ENCODE data around the gene GMDS.

The GMDS gene

GRCh38 chr6:2086326-2086965 is 159.0 kb downstream of the GMDS start:
- DNase-seq, result no peak

DNA sequence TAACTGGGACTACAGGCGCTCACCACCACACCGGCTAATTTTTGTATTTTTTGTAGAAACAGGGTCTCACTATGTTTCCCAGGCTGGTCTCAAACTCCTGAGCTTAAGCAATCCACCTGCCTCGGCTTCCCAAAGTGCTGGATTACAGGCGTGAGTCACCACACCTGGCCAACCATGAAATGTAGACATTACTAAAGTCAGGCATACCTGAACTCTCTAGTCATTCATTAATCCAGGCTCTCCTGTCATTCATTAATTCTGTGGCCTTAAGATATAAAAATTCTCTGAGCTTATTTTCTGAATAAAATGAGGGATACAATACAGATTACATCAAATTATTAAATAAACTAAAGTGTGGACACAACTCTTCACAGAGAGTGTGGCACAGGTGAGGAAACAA is 159.7 kb downstream of the GMDS start:
- no peak for DNase-seq

GRCh38 chr6:2081155-2082138 is 164.0 kb downstream of the GMDS start:
- DNase-seq, result no peak

DNA sequence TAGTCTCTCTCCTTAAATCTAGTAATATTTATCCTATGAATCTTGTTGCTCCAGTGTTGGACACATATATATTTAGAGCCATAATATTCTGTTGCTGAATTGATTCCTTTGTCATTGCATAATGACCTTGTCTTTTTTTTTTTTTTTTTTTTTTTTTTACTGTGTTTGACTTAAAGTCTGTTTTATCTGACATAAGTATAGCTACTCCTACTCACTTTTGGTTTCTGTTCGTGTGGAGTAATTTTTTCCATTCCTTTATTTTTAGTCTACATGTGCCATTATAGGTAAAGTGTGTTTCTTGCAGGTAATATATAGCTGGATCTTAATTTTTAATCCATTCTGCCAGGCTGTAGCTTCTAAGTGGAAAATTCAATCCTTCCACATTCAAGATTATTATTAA is 166.5 kb downstream of the GMDS start:
- DNase-seq, result no peak

DNA sequence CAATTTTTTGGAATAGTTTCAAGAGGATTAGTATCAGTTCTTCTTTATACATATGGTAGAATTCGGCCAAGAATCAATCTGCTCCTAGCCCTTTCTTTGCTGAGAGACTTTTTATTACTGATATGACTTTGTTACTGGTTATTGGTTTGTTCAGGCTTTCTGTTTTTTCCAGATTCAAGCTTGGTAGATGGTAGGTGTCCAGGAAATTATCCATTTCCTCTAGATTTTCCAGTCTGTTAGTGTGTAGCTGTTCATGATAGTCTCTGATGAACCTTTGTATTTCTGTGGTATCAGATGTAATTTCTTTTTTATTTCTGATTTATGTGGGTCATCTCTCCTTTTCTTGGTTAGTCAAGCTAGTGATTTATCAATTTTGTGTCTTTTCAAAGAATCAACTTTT is 167.6 kb downstream of the GMDS start:
- no peak for DNase-seq

- DNase-seq, result no peak
Observed at GRCh38 chr6:2073476-2073875, 171.9 kb downstream of the GMDS start.

- DNase-seq, result no peak
Observed at GRCh38 chr6:2072453-2072852, 173.0 kb downstream of the GMDS start.

GRCh38 chr6:2063547-2063946 is 181.9 kb downstream of the GMDS start:
- no peak for DNase-seq

GRCh38 chr6:2061880-2062279 is 183.5 kb downstream of the GMDS start:
- DNase-seq, result no peak

GRCh38 chr6:2055911-2056310 is 189.5 kb downstream of the GMDS start:
- no peak for DNase-seq

- no peak for DNase-seq
Observed at GRCh38 chr6:2055143-2055542, 190.3 kb downstream of the GMDS start.

GRCh38 chr6:2054516-2055067 is 190.8 kb downstream of the GMDS start:
- no peak for DNase-seq

GRCh38 chr6:2053691-2054090 is 191.7 kb downstream of the GMDS start:
- no peak for DNase-seq

DNA sequence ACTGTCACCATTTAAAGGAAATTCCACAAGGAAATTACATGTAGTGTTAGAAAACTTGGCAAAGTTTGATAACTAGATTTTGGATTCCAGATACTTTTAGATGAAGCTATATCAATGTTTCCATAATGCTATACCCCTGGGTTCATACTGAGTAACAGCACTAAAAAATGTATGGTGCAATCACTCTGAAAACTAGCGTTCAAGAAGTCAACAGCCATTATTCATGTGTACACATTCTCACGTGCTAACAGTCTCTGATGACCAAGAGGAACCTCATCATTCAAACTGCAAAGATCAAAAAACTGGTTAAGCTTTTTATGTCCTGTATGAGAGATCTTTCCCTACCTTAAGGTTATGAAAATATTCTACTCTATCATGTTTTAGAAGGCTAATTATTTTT is 197.6 kb downstream of the GMDS start:
- DNase-seq, result no peak

- DNase-seq, result no peak
Observed at GRCh38 chr6:2044192-2044591, 201.2 kb downstream of the GMDS start.

- DNase-seq, result no peak
Observed at GRCh38 chr6:2042956-2043648, 202.3 kb downstream of the GMDS start.

- DNase-seq, result no peak
Observed at GRCh38 chr6:2038092-2038491, 207.3 kb downstream of the GMDS start.

DNA sequence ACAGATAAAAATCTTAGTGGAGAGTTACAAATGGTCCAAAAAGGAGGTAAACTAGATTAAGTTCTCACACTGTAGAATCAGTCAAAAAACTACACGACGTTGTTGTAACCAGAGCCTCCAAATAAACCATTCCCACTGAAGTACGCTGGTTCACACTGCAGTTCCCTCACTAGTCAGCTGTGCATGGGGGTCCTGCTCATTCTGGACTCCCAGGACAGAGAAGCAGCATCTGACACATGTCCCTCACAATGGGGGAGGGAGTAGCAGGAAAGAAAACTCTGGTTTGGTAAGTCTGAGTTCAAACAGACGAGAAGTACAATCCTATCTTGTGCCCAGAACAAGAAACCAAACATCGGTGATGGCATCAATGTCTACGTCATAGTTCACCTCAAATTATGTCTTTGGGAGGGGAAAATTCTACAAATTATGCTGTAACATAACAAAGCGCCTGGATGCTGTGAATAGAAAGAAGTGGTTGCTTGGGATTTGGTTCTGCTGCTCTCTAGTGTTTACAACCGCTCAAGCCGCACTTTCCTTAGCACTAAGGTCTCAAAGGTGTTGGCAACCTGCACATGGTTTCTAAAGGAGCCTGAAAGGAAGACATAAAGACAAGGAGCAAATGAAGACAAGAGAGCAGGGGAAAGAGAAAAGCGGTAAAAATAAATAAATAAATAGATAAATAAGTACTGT is 208.0 kb downstream of the GMDS start:
- DNase-seq, result peak; percentile 14

GRCh38 chr6:2036710-2037023 is 208.7 kb downstream of the GMDS start:
- DNase-seq, result no peak

DNA sequence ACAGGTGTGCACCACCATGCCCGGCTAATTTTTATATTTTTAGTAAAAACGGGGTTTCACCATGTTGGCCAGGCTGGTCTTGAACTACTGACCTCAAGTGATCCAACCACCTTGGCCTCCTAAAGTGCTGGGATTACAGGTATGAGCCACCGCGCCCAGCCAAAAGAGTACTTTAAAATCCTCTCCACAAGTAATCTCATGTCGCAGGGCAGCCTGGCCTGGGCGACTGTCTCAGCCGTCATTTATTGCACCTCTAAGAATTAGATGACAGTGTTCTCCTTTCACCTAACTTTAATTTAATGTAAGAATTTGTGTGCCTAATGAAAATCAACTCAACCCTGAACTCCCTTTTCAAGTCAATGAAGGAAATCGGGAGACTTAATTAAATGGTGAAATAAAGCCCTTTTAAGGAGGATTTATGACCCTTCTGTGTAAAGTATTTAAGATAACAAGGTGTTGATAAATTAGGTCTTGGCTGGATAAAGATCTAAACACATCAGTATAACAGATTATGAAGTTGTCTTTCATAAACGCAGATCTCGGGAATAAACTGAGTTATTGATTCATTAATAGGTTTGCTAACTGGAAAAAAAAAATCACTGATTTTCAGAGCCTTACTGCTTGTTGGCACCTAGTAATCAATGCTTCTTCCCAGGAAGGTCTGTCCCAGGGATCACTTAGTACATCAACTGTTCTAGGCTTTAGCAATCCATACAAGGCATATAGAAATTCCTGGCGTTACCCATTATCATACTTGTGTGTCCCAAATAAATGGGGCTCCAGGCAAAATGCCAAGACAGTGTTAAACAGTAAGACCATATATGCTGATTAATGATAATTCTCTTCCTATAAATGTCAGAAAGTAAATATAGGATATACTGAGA is 209.3 kb downstream of the GMDS start:
- DNase-seq, result peak; percentile 20

GRCh38 chr6:2035046-2035445 is 210.4 kb downstream of the GMDS start:
- DNase-seq, result no peak

GRCh38 chr6:2034256-2034655 is 211.1 kb downstream of the GMDS start:
- DNase-seq, result no peak

Measured in NCI-H82 (cell line).